ENCODE data around the gene ATP1B3. TPM values are rescaled to one million over a fixed set of nuclear protein-coding genes. Genes with fewer than 3 reads are reported as not detected.
"Not testable (repeated sequence)": the region's sequence is repeated elsewhere in the genome, so short reads cannot be mapped to it uniquely, and the experiment has no call there.

ATP1B3 gene
- total RNA-seq, 2 donors from 2014 or later, result 13.2 to 28.0 TPM

- TF ChIP-seq, protein P1, sequence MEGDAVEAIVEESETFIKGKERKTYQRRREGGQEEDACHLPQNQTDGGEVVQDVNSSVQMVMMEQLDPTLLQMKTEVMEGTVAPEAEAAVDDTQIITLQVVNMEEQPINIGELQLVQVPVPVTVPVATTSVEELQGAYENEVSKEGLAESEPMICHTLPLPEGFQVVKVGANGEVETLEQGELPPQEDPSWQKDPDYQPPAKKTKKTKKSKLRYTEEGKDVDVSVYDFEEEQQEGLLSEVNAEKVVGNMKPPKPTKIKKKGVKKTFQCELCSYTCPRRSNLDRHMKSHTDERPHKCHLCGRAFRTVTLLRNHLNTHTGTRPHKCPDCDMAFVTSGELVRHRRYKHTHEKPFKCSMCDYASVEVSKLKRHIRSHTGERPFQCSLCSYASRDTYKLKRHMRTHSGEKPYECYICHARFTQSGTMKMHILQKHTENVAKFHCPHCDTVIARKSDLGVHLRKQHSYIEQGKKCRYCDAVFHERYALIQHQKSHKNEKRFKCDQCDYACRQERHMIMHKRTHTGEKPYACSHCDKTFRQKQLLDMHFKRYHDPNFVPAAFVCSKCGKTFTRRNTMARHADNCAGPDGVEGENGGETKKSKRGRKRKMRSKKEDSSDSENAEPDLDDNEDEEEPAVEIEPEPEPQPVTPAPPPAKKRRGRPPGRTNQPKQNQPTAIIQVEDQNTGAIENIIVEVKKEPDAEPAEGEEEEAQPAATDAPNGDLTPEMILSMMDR (IDR thresholded peaks at IDR 0.05), result no peak
- TF ChIP-seq POLR2A (IDR thresholded peaks at IDR 0.05), result no peak
- no peaks in the 10 kb centered on the region for H3K9me3 ChIP-seq
- no peaks in the 10 kb centered on the region for H3K4me1 ChIP-seq
- H3K36me3 ChIP-seq (replicated peaks in 1 of 2; ENCODE audit: insufficient read depth in 1 of 2, low read depth in 2 of 2), result no peaks in the 10 kb centered on the region
- 73 to 86% methylated on average over 4 of the region's 4 CpGs for WGBS, 2 donors
- H3K27ac ChIP-seq, result no peak overlapping the region
- intact Hi-C loops (cut with DNase I), result no loop called here
- ATAC-seq (no peak), DNase-seq (no peak)
- no peaks in the 10 kb centered on the region for H3K27me3 ChIP-seq
- no peak overlapping the region for H3K4me3 ChIP-seq
Observed at GRCh38 chr3:141904203-141904602, 27.8 kb downstream of the ATP1B3 start.

DNA sequence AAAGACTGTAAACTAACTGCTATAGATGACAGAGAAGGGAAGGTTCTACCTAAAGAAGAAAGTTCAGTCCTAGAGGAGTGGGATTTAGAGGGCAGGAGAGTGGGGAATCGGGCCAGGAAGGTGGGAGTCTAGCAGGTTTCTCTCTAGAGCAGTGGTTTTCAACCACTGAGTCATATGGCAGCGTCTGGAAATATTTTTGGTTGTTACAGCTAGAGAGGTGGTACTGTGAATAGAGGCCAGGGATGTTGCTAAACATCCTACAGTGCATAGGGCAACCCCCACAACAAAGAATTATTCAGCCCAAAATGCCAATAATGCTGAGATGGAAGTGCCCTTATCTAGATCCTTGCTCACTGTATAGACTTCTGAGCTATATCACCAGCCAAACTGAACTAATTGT is 28.7 kb downstream of the ATP1B3 start:
- no peaks in the 10 kb centered on the region for H3K4me1 ChIP-seq
- no peak overlapping the region for H3K4me3 ChIP-seq
- ATAC-seq (no peak), DNase-seq (no peak)
- TF ChIP-seq POLR2A (IDR thresholded peaks at IDR 0.05), result no peak
- TF ChIP-seq, protein P1 (IDR thresholded peaks at IDR 0.05), result no peak
- 79 to 90% methylated on average over 2 of the region's 2 CpGs for WGBS, 2 donors
- no peaks in the 10 kb centered on the region for H3K27me3 ChIP-seq
- intact Hi-C loops (cut with DNase I), result no loop called here
- H3K27ac ChIP-seq, result no peak overlapping the region
- no peaks in the 10 kb centered on the region for H3K36me3 ChIP-seq (replicated peaks in 1 of 2; ENCODE audit: insufficient read depth in 1 of 2, low read depth in 2 of 2)
- no peaks in the 10 kb centered on the region for H3K9me3 ChIP-seq

- ATAC-seq (no peak), DNase-seq (no peak)
- TF ChIP-seq POLR2A (IDR thresholded peaks at IDR 0.05), result no peak
- TF ChIP-seq, protein P1 (IDR thresholded peaks at IDR 0.05), result no peak
- Histone ChIP-seq H3K4me3 (no peak overlapping the region), H3K4me1 (no peaks in the 10 kb centered on the region), H3K27ac (no peak overlapping the region), H3K27me3 (no peaks in the 10 kb centered on the region), H3K36me3 (replicated peaks in 1 of 2; ENCODE audit: insufficient read depth in 1 of 2, low read depth in 2 of 2) (no peaks in the 10 kb centered on the region), H3K9me3 (no peaks in the 10 kb centered on the region)
- intact Hi-C loops (cut with DNase I), result no loop called here
Observed at GRCh38 chr3:141909408-141909807, 33.0 kb downstream of the ATP1B3 start.

GRCh38 chr3:141909986-141910385 is 33.5 kb downstream of the ATP1B3 start:
- intact Hi-C loops (cut with DNase I); H3K27ac ChIP-seq; H3K4me1 ChIP-seq; H3K4me3 ChIP-seq; H3K9me3 ChIP-seq; H3K36me3 ChIP-seq (replicated peaks in 1 of 2; ENCODE audit: insufficient read depth in 1 of 2, low read depth in 2 of 2); H3K27me3 ChIP-seq; ATAC-seq; DNase-seq: not testable (repeated sequence)
- WGBS, 2 donors, result 93 to 96% methylated on average over 4 of the region's 4 CpGs

- intact Hi-C loops (cut with DNase I), result no loop called here
- Histone ChIP-seq H3K4me3 (no peak overlapping the region), H3K27me3 (no peaks in the 10 kb centered on the region), H3K27ac (no peak overlapping the region), H3K4me1 (no peaks in the 10 kb centered on the region), H3K36me3 (replicated peaks in 1 of 2; ENCODE audit: insufficient read depth in 1 of 2, low read depth in 2 of 2) (no peaks in the 10 kb centered on the region), H3K9me3 (no peaks in the 10 kb centered on the region)
- TF ChIP-seq, protein P1 (IDR thresholded peaks at IDR 0.05), result peak; percentile 15 to 69 (median 62)
- TF ChIP-seq POLR2A (IDR thresholded peaks at IDR 0.05), result no peak
- WGBS, 2 donors, result 13 to 47% methylated on average over 1 of the region's 1 CpG
- peak in 3 of 4 donors; percentile 19 to 49 (median 26) for DNase-seq
- ATAC-seq, result no peak
Observed at GRCh38 chr3:141913150-141913811, 36.8 kb downstream of the ATP1B3 start.
